Peyer's patch (tissue), 4 donors: ENCODE results near the gene NOXA1.

Experiments used
- CTCF ChIP-seq, 6 experiments: fragments of 450-650 bp in 4 of 6; fragments of 200-600 bp in 2 of 6; sonication (generic) in 1 of 6; IDR thresholded peaks; one replicate each; pipeline ENCODE4 v1.5.1; 2017 to 2019; ENCODE audit warnings: antibody characterized with exemption in 6 of 6, mild to moderate bottlenecking in 3 of 6, moderate library complexity in 1 of 6
- POLR2A ChIP-seq, 2 donors: fragments of 450-650 bp; IDR thresholded peaks; one replicate each; pipeline ENCODE4 v1.5.1; 2017; ENCODE audit warnings: antibody characterized with exemption in 2 of 2, mild to moderate bottlenecking in 2 of 2, moderate library complexity in 2 of 2

- TF ChIP-seq CTCF (IDR thresholded peaks at IDR 0.05) (no peak), POLR2A (IDR thresholded peaks at IDR 0.05) (no peak)
These were observed 13.8 kb downstream of the NOXA1 start for GRCh38 chr9:137436761-137437600.
